ENCODE data around the gene CACNA2D3.

DNA sequence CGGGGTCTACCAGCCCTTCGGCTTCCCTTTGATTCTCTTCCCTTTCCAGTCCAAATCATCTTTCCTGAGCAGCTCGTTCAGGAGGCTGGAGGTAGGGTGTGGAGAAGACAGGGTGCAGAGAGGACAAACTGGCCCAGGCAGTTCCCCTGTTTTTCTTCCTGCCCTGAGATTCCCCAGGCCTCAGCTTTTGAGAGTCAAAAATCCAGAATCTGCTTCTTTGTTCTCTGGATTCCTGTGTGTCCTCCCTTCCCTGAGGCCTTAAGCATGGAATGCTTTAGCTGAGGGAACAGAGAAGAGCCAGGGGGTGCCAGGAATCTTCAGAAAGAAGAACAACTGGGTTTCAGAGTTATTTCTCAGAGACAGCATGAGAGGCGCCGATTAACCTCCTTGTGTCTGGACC is 832.2 kb downstream of the CACNA2D3 start:
- TF ChIP-seq, protein P1, sequence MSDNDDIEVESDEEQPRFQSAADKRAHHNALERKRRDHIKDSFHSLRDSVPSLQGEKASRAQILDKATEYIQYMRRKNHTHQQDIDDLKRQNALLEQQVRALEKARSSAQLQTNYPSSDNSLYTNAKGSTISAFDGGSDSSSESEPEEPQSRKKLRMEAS (IDR thresholded peaks at IDR 0.05) = no peak
- TF ChIP-seq RFX5 (IDR thresholded peaks at IDR 0.05) (no peak), ZFP36 (IDR thresholded peaks at IDR 0.05; ENCODE audit: borderline replicate concordance, partially characterized antibody) (no peak)

All from A549 (cell line).